SK-N-SH treated with all-trans-retinoic acid at 6 μM for 48 hours (cell line): ENCODE data around the gene ABCD3.

Experiments used
- ATAC-seq: fragments of 200-7000 bp; cut with Tn5 transposase; 3 replicates; pipeline ENCODE4 v1.9.1; 2020; ENCODE audit warnings: mild to moderate bottlenecking, moderate library complexity
- ARNTL ChIP-seq: fragments of 450-650 bp; formaldehyde crosslinking; IDR thresholded peaks from 2 replicates; pipeline ENCODE4 v1.5.0; 2020; ENCODE audit warnings: low read depth, mild to moderate bottlenecking, moderate library complexity, borderline replicate concordance
- BACH2 ChIP-seq: fragments of 250-450 bp; sonication (Bioruptor Pico); IDR thresholded peaks from 2 replicates; pipeline ENCODE4 v1.9.0; 2021; ENCODE audit warnings: mild to moderate bottlenecking, borderline replicate concordance
- CREB5 ChIP-seq: fragments of 250-450 bp; sonication (Bioruptor Pico); IDR thresholded peaks from 2 replicates; pipeline ENCODE4 v1.5.1; 2020; ENCODE audit warnings: low read depth, mild to moderate bottlenecking, moderate library complexity
- CSDC2 ChIP-seq: fragments of 250-450 bp; sonication (Bioruptor Pico); IDR thresholded peaks from 2 replicates; pipeline ENCODE4 v1.5.0; 2020; ENCODE audit warnings: mild to moderate bottlenecking, moderate library complexity
- CSRNP3 ChIP-seq: fragments of 250-450 bp; sonication (Bioruptor Pico); IDR thresholded peaks from 2 replicates; pipeline ENCODE4 v1.5.1; 2021; ENCODE audit warnings: mild to moderate bottlenecking, moderate library complexity
- GLIS3 ChIP-seq: fragments of 250-450 bp; sonication (Bioruptor Pico); IDR thresholded peaks from 2 replicates; pipeline ENCODE4 v1.5.0; 2020; ENCODE audit warnings: mild to moderate bottlenecking, moderate library complexity
- ISL1 ChIP-seq: fragments of 250-450 bp; sonication (Bioruptor Pico); IDR thresholded peaks from 2 replicates; pipeline ENCODE4 v2.1.2; 2022; ENCODE audit warnings: mild to moderate bottlenecking, moderate library complexity
- PATZ1 ChIP-seq: fragments of 250-450 bp; sonication (Bioruptor Pico); IDR thresholded peaks from 2 replicates; pipeline ENCODE4 v1.8.0; 2020; ENCODE audit warnings: mild to moderate bottlenecking, moderate library complexity, borderline replicate concordance
- POU6F1 ChIP-seq: fragments of 250-450 bp; sonication (Bioruptor Pico); IDR thresholded peaks from 2 replicates; pipeline ENCODE4 v1.8.0; 2021; ENCODE audit warnings: low read depth, mild to moderate bottlenecking, moderate library complexity, borderline replicate concordance
- PPARA ChIP-seq: fragments of 250-450 bp; sonication (Bioruptor Pico); IDR thresholded peaks from 2 replicates; pipeline ENCODE4 v1.5.0; 2020; ENCODE audit warnings: mild to moderate bottlenecking, borderline replicate concordance
- RARB ChIP-seq: fragments of 250-450 bp; sonication (Bioruptor Pico); IDR thresholded peaks from 2 replicates; pipeline ENCODE4 v1.8.0; 2021; ENCODE audit warnings: mild to moderate bottlenecking, moderate library complexity
- SNAI2 ChIP-seq: fragments of 250-450 bp; sonication (Bioruptor Pico); IDR thresholded peaks from 2 replicates; pipeline ENCODE4 v1.5.0; 2020; ENCODE audit warnings: mild to moderate bottlenecking, moderate library complexity
- TCF4 ChIP-seq: fragments of 250-450 bp; sonication (Bioruptor Pico); IDR thresholded peaks from 2 replicates; pipeline ENCODE4 v1.8.0; 2021; ENCODE audit warnings: mild to moderate bottlenecking, moderate library complexity, borderline replicate concordance
- TOX ChIP-seq: fragments of 250-450 bp; sonication (Bioruptor Pico); IDR thresholded peaks from 2 replicates; pipeline ENCODE4 v1.8.0; 2021; ENCODE audit warnings: mild to moderate bottlenecking, moderate library complexity, borderline replicate concordance
- ZC3H10 ChIP-seq: fragments of 250-450 bp; sonication (Bioruptor Pico); IDR thresholded peaks from 2 replicates; pipeline ENCODE4 v1.5.1; 2021; ENCODE audit warnings: mild to moderate bottlenecking, moderate library complexity
- ZFP3 ChIP-seq: fragments of 250-450 bp; sonication (Bioruptor Pico); IDR thresholded peaks from 2 replicates; pipeline ENCODE4 v1.5.0; 2020; ENCODE audit warnings: mild to moderate bottlenecking, moderate library complexity
- ZFP30 ChIP-seq: fragments of 450-650 bp; formaldehyde crosslinking; IDR thresholded peaks from 2 replicates; pipeline ENCODE4 v1.5.0; 2022; ENCODE audit warnings: mild to moderate bottlenecking, moderate library complexity
- ZNF70 ChIP-seq: fragments of 450-650 bp; formaldehyde crosslinking; IDR thresholded peaks from 2 replicates; pipeline ENCODE4 v1.5.0; 2020; ENCODE audit warnings: mild to moderate bottlenecking, moderate library complexity
- ZNF8 ChIP-seq: fragments of 450-650 bp; formaldehyde crosslinking; IDR thresholded peaks from 2 replicates; pipeline ENCODE4 v1.5.0; 2020; ENCODE audit warnings: mild to moderate bottlenecking, moderate library complexity

Gene ABCD3

GRCh38 chr1:94515296-94515947 is 97.2 kb downstream of the ABCD3 start (continued):
- TF ChIP-seq CSRNP3 (CRISPR knock-in tag) = no peak
- TF ChIP-seq, all 23 proteins: peak for 0

GRCh38 chr1:94519351-94519750 is 101.2 kb downstream of the ABCD3 start:
- ATAC-seq = no peak
- no peak for TF ChIP-seq ZNF70 (CRISPR knock-in tag)
- no peak for TF ChIP-seq ZC3H10 (CRISPR knock-in tag)
- no peak for TF ChIP-seq ZNF8 (CRISPR knock-in tag)
- no peak for TF ChIP-seq ZFP30 (CRISPR knock-in tag)
- no peak for TF ChIP-seq RARB (CRISPR knock-in tag)
- no peak for TF ChIP-seq PATZ1 (CRISPR knock-in tag)
- no peak for TF ChIP-seq TOX
- no peak for TF ChIP-seq TCF4 (CRISPR knock-in tag)
- no peak for TF ChIP-seq BACH2 (CRISPR knock-in tag)
- no peak for TF ChIP-seq ARNTL
- TF ChIP-seq CSRNP3 (CRISPR knock-in tag) = no peak
- no peak for TF ChIP-seq ZFP3 (CRISPR knock-in tag)
- TF ChIP-seq CSDC2 (CRISPR knock-in tag) = no peak
- TF ChIP-seq SNAI2 (CRISPR knock-in tag) = no peak

GRCh38 chr1:94522304-94522703 is 104.1 kb downstream of the ABCD3 start:
- ATAC-seq = peak; percentile 84
- TF ChIP-seq TCF4 (CRISPR knock-in tag) (no peak), CREB5 (CRISPR knock-in tag) (no peak), ZFP3 (CRISPR knock-in tag) (no peak)
- TF ChIP-seq, all 23 proteins: peak for 0

GRCh38 chr1:94524531-94524930 is 106.3 kb downstream of the ABCD3 start:
- TF ChIP-seq TOX (no peak), CSRNP3 (CRISPR knock-in tag) (no peak)
- ATAC-seq = no peak

GRCh38 chr1:94526152-94526980 is 108.2 kb downstream of the ABCD3 start:
- ATAC-seq = no peak
- TF ChIP-seq BACH2 (CRISPR knock-in tag) (no peak), PPARA (CRISPR knock-in tag) (no peak), CREB5 (CRISPR knock-in tag) (no peak), TOX (no peak), ZC3H10 (CRISPR knock-in tag) (no peak), TCF4 (CRISPR knock-in tag) (no peak), POU6F1 (CRISPR knock-in tag) (no peak), RARB (CRISPR knock-in tag) (no peak), ZFP30 (CRISPR knock-in tag) (no peak), ZFP3 (CRISPR knock-in tag) (no peak), GLIS3 (CRISPR knock-in tag) (no peak), ISL1 (CRISPR knock-in tag) (no peak), ARNTL (no peak)
